WI38 (cell line): ENCODE measurements around the gene TMEM53.
A peak's percentile ranks its signal among the peaks of the same experiment; 100 is the strongest.

Source experiments
- H3K4me3 ChIP-seq: 2 replicates; pipeline ENCODE4 v1.5.1; 2011; ENCODE audit warnings: low read depth, mild to moderate bottlenecking, control low read depth, low read length
- CTCF ChIP-seq: IDR thresholded peaks from 2 replicates; pipeline ENCODE4 v1.5.1; 2012; ENCODE audit warnings: low read depth, mild to moderate bottlenecking, control low read depth, low read length

Gene TMEM53

DNA sequence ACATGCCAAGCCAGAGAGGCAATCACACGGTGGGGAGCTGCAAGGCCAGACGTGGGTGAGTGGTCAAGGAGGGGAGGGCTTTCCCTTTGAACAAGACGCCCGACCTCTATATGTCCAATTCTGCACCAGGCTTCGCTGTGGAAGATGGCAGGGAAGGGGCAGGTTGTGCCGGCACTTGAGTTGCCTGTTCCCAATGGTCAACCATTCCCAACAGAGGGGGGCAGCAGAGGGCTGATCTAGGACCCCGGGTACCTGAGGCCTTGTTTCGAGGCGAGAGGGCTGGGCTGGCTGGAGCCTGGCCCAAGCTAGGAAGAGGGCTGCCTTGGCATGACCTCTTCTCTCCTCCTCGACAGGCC lies 64.9 kb downstream of the TMEM53 start:
- peak; percentile 67 for TF ChIP-seq CTCF
- H3K4me3 ChIP-seq, result no peak overlapping the region

DNA sequence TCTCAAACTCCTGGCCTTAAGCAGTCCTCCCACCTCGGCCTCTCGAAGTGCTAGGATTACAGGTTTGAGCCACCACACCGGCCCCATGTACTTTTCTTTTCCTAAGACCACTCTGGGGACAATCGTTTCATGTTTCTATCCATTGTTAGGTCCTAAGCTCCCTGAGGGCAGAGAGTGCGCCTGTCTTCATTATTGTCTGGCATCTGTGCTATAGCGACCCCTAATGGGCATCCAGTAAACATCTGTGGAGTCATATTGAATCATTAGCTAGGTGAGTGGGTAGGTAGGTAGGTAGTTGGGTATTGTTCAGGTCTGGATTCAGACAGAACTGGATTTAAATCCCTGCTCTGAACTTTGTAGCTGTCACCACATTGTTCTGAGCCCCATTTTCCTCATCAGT lies 66.1 kb downstream of the TMEM53 start:
- no peak overlapping the region for H3K4me3 ChIP-seq
- no peak for TF ChIP-seq CTCF

DNA sequence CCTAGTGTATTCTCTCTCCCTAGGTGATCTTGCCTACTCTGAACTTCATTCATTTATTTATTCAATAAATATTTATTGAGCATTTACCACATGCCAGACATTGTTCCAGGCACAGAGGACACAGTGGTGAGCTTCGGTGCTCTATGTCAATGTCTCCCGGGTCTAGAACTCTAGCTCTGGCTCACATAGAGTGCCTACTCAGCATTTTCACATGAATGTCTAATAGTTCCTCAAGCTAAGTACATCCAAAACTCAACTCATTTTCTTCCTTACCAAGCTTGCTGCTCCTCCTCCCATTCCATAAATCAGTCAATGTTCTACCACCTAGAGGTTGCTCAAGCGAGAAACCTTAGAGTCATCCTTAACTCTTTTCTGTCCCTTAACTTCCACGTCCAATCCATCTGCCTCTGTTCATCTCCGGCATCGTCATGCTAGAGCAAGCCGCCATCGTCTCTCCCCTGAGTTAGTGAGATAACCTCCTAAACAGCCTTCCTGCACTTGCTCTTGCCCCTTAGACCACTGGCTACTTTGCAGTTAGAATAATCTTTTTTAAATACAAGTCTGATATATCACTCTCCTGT lies 67.5 kb downstream of the TMEM53 start:
- H3K4me3 ChIP-seq, result no peak overlapping the region
- TF ChIP-seq CTCF, result no peak

GRCh38 chr1:44605914-44606615 lies 68.2 kb downstream of the TMEM53 start:
- TF ChIP-seq CTCF, result no peak

GRCh38 chr1:44604157-44604955 lies 69.9 kb downstream of the TMEM53 start:
- no peak overlapping the region for H3K4me3 ChIP-seq
- TF ChIP-seq CTCF, result no peak

More at GRCh38 chr1:44605914-44606615, 68.2 kb downstream of the TMEM53 start:
- no peak overlapping the region for H3K4me3 ChIP-seq

DNA sequence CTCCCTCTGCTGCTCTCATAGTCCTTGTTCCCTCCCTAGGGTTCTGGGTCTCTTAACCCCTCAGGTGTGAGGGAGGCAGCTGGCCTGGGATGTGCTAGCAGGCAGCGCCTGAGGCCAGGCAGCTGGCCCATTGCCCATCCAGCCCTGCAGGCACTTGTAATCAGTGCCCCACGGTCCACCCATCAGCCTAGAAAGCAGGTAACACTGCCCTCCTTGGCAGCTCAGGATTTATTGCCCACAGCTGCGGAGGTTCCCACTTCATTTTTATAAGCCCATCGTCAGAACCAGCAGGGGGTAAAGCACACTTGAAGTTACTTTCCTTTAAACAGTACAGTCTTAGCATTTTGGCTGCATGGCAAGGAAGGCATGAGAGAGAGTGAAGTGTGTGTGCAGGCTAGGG lies 70.6 kb downstream of the TMEM53 start:
- no peak for TF ChIP-seq CTCF

More for the DNA sequence above, 70.6 kb downstream of the TMEM53 start:
- H3K4me3 ChIP-seq, result no peak overlapping the region
